K562 (cell line): ENCODE results near the gene AMOT. TPM values are rescaled to one million over a fixed set of nuclear protein-coding genes. Genes with fewer than 3 reads are reported as not detected.

Experiments used
- ATAC-seq: fragments of 200-7000 bp; cut with Tn5 transposase; 3 replicates; pipeline ENCODE4 v1.9.1; 2020; ENCODE audit warnings: moderate library complexity
- BruUV-seq: library from RNA; stranded (reverse); fragments of 400-500 nt; replicated peaks from 2 replicates; lab custom pipeline; 2021; lab: Mats Ljungman, UMichigan
- CTCF ChIA-PET: fragments of 300-600 bp; formaldehyde crosslinking; extraction: SDS; loops from one replicate; lab custom pipeline; 2021; ENCODE audit warnings: low intra/inter-chr PET ratio; lab: Yijun Ruan, JAX
- POLR2A ChIA-PET: fragments of 300-600, 350-650 bp; sonication (Branson Sonifier 250); formaldehyde crosslinking; extraction: SDS; loops from one replicate; lab custom pipeline; 2021; ENCODE audit warnings: antibody characterized with exemption, inconsistent platforms; lab: Yijun Ruan, JAX
- DNase-seq, 4 experiments: peaks; one replicate each; pipeline versions ENCODE4 v3.0.0 to v3.0.0-alpha.2; 2011 to 2018; ENCODE audit warnings: low spot score in 3 of 4, mixed read lengths in 3 of 4; ENCODE audit errors: extremely low read depth in 1 of 4
- FAIRE-seq: peaks from 2 replicates; lab custom pipeline; 2011; peaks lifted over from hg19 to GRCh38; lab: Jason Lieb, UNC
- H2AFZ ChIP-seq: 2 replicates; pipeline ENCODE4 v1.6.0; 2011; ENCODE audit warnings: low read depth, low read length, control low read depth, inconsistent platforms
- H3K27ac ChIP-seq: fragments of 200-600 bp; 3 replicates; pipeline ENCODE4 v1.8.0; 2011; ENCODE audit warnings: low read depth, mild to moderate bottlenecking, control low read depth, inconsistent platforms, low read length, moderate library complexity, mixed read lengths; ENCODE audit errors: extremely low read depth
- H3K27me3 ChIP-seq, 2 experiments: fragments of 300-600 bp in 1 of 2; 2 replicates in 1 of 2; 3 replicates in 1 of 2; pipeline versions ENCODE4 v1.6.0 to v1.8.0; 2011; ENCODE audit warnings: inconsistent platforms in 2 of 2, low read length in 2 of 2, mild to moderate bottlenecking in 1 of 2, mixed read lengths in 1 of 2, moderate library complexity in 1 of 2; ENCODE audit not compliant: control insufficient read depth in 2 of 2, insufficient read depth in 2 of 2
- H3K36me3 ChIP-seq: fragments of 300-600 bp; 3 replicates; pipeline ENCODE4 v1.8.0; 2011; ENCODE audit warnings: mild to moderate bottlenecking, low read length, inconsistent platforms; ENCODE audit not compliant: control insufficient read depth, insufficient read depth
- H3K4me1 ChIP-seq, 2 experiments: fragments of 200-600 bp in 1 of 2; replicated peaks in 1 of 2; 2 replicates in 1 of 2; 3 replicates in 1 of 2; pipeline versions ENCODE4 v1.5.1 to v1.8.0; 2011; ENCODE audit warnings: inconsistent platforms in 2 of 2, low read length in 2 of 2, mild to moderate bottlenecking in 1 of 2, mixed read lengths in 1 of 2, moderate library complexity in 1 of 2; ENCODE audit not compliant: control insufficient read depth in 2 of 2, insufficient read depth in 2 of 2
- H3K4me2 ChIP-seq: 2 replicates; pipeline ENCODE4 v1.6.1; 2011; ENCODE audit warnings: low read length, control low read depth, inconsistent platforms, mixed read lengths; ENCODE audit not compliant: insufficient read depth
- H3K4me3 ChIP-seq: fragments of 200-600 bp; sonication (generic), shearing (Covaris generic); 2 replicates; pipeline ENCODE4 v1.5.1; 2016; ENCODE audit warnings: control low read depth, inconsistent platforms
- H3K79me2 ChIP-seq: fragments of 200-600 bp; 3 replicates; pipeline ENCODE4 v1.8.0; 2011; ENCODE audit warnings: low read length, inconsistent platforms; ENCODE audit not compliant: control insufficient read depth, insufficient read depth
- H3K9ac ChIP-seq, 2 experiments: 2 replicates each; pipeline versions ENCODE4 v1.6.0 to v1.6.1; 2011; ENCODE audit warnings: low read depth in 2 of 2, low read length in 2 of 2, control low read depth in 1 of 2, inconsistent platforms in 1 of 2, mild to moderate bottlenecking in 1 of 2, mixed read lengths in 1 of 2; ENCODE audit not compliant: insufficient read depth in 1 of 2
- H3K9me1 ChIP-seq: one replicate; pipeline ENCODE4 v1.6.0; 2011; ENCODE audit warnings: inconsistent platforms, mild to moderate bottlenecking, low read length, moderate library complexity; ENCODE audit not compliant: control insufficient read depth, insufficient read depth
- H3K9me3 ChIP-seq: replicated peaks from 2 replicates; pipeline ENCODE4 v1.5.1; 2011; ENCODE audit warnings: low read depth, low read length, inconsistent platforms; ENCODE audit not compliant: control insufficient read depth, insufficient read depth
- H4K20me1 ChIP-seq: replicated peaks from 2 replicates; pipeline ENCODE4 v1.6.1; 2011; ENCODE audit warnings: low read length, inconsistent platforms, mixed read lengths; ENCODE audit not compliant: control insufficient read depth, insufficient read depth
- MAX ChIP-seq: sonication (generic); formaldehyde crosslinking; IDR thresholded peaks from 2 replicates; pipeline ENCODE4 v1.9.0; 2022; ENCODE audit warnings: mild to moderate bottlenecking, missing genetic modification reagents
- RREB1 ChIP-seq: fragments of 250-450 bp; sonication (Bioruptor Pico); IDR thresholded peaks from 2 replicates; pipeline ENCODE4 v1.4.0; 2020
- SRSF1 ChIP-seq: fragments of 200-400 bp; formaldehyde crosslinking; IDR thresholded peaks from 2 replicates; pipeline ENCODE4 v1.6.1; 2017; ENCODE audit warnings: mild to moderate bottlenecking, low read depth, low read length, moderate library complexity
- ZNF212 ChIP-seq: fragments of 450-650 bp; formaldehyde crosslinking; IDR thresholded peaks from 2 replicates; pipeline ENCODE4 v1.4.0; 2020; ENCODE audit warnings: mild to moderate bottlenecking
- ZNF707 ChIP-seq: fragments of 250-450 bp; sonication (Bioruptor Pico); conservative IDR thresholded peaks from 2 replicates; pipeline ENCODE4 v1.8.0; 2022; ENCODE audit warnings: inconsistent platforms, mild to moderate bottlenecking, moderate library complexity
- ZNF766 ChIP-seq: fragments of 200-800 bp; sonication (Bioruptor generic); conservative IDR thresholded peaks from 2 replicates; pipeline ENCODE4 v1.6.1; 2016; ENCODE audit warnings: missing genetic modification characterization, missing compliant biosample characterization
- WGBS: fragments of 100-300 bp; shearing (Covaris generic); methylation state at CpG from one replicate; pipeline ENCODE4 v1.1.6; 2016; ENCODE audit warnings: low coverage, mixed read lengths; ENCODE audit not compliant: insufficient coverage; ENCODE audit errors: missing lambda C conversion rate; 5-methylcytosine and 5-hydroxymethylcytosine counted together
- in situ Hi-C: fragments of 300-500 bp; cut with MboI; formaldehyde crosslinking; loops from 4 replicates; pipeline ENCODE4 v1.15.0; 2018; ENCODE audit warnings: inconsistent platforms, mixed read lengths
- intact Hi-C: fragments of 100-400 bp; cut with micrococcal nuclease; formaldehyde crosslinking; loops from 2 replicates; pipeline ENCODE4 v1.14.2; 2022
- polyA plus RNA-seq, 8 experiments: library from polyadenylated mRNA; depleted of rRNA in 4 of 8; stranded (reverse) in 5 of 8; unstranded in 3 of 8; fragments of >200 nt; fragmentation: Nextera tagmentation in 2 of 8; fragmentation: Illumina TruSeq in 1 of 8; extraction: Ambion mirVana in 2 of 8; extraction: Trizol in 1 of 8; gene quantifications; 2 replicates each; pipeline versions ENCODE4 v1.2.1 to v1.2.3, GENCODE V29; 2011 to 2014; ENCODE audit warnings: inconsistent platforms in 1 of 8, missing spikeins in 1 of 8
- total RNA-seq, 7 experiments: library from RNA; depleted of rRNA in 6 of 7; stranded (reverse); fragments of >200 nt in 6 of 7; fragmentation: Illumina TruSeq in 2 of 7; extraction: Trizol in 2 of 7; gene quantifications; 2 replicates each; pipeline versions ENCODE4 v1.2.1 to v1.2.3, GENCODE V29; 2011 to 2021; ENCODE audit warnings: low replicate concordance in 1 of 7
- TF ChIP-seq, protein P1 (sequence below): sonication (generic); formaldehyde crosslinking; IDR thresholded peaks from 2 replicates; pipeline ENCODE4 v1.8.0; 2022; ENCODE audit warnings: mild to moderate bottlenecking, missing genetic modification reagents, borderline replicate concordance
- TF ChIP-seq, protein P2 (sequence below): sonication (generic); formaldehyde crosslinking; IDR thresholded peaks from 2 replicates; pipeline ENCODE4 v1.8.1; 2023; ENCODE audit warnings: mild to moderate bottlenecking, missing genetic modification reagents
- TF ChIP-seq, protein P3 (sequence below): sonication (generic); formaldehyde crosslinking; IDR thresholded peaks from 2 replicates; pipeline ENCODE4 v1.8.1; 2023; ENCODE audit warnings: mild to moderate bottlenecking, missing genetic modification reagents

AMOT gene
- total and polyA plus RNA-seq, 9 of the 15 experiments (the other 6 are each of a cell fraction or from before 2014, with no cell fraction given), result 0.04 TPM; not detected in 8

- ChIA-PET POLR2A (no interaction called here), CTCF (no interaction called here)
- no peaks in the 10 kb centered on the region for H3K79me2 ChIP-seq
- no peaks in the 10 kb centered on the region for H4K20me1 ChIP-seq
- ATAC-seq (no peak), FAIRE-seq (no peak), DNase-seq (no peak)
- no peak overlapping the region for H2AFZ ChIP-seq
- in situ Hi-C loops (no loop called here), intact Hi-C loops (no loop called here)
- no peaks in the 10 kb centered on the region for H3K9me1 ChIP-seq
- no peak overlapping the region for H3K9ac ChIP-seq
- no peak overlapping the region for H3K4me3 ChIP-seq
- 0% methylated on average over 3 of the region's 3 CpGs for WGBS
- H3K27me3 ChIP-seq, result no peaks in the 10 kb centered on the region
- no peaks in the 10 kb centered on the region for H3K9me3 ChIP-seq
- H3K4me1 ChIP-seq, result no peaks in the 10 kb centered on the region
- no TSS peak for BruUV-seq
- no peaks in the 10 kb centered on the region for H3K36me3 ChIP-seq
- H3K27ac ChIP-seq, result no peak overlapping the region
- no peak overlapping the region for H3K4me2 ChIP-seq
- no peak for TF ChIP-seq ZNF766
- TF ChIP-seq RREB1 (CRISPR knock-in tag), result no peak
- no peak for TF ChIP-seq ZNF212 (CRISPR knock-in tag)
- TF ChIP-seq, protein P1, sequence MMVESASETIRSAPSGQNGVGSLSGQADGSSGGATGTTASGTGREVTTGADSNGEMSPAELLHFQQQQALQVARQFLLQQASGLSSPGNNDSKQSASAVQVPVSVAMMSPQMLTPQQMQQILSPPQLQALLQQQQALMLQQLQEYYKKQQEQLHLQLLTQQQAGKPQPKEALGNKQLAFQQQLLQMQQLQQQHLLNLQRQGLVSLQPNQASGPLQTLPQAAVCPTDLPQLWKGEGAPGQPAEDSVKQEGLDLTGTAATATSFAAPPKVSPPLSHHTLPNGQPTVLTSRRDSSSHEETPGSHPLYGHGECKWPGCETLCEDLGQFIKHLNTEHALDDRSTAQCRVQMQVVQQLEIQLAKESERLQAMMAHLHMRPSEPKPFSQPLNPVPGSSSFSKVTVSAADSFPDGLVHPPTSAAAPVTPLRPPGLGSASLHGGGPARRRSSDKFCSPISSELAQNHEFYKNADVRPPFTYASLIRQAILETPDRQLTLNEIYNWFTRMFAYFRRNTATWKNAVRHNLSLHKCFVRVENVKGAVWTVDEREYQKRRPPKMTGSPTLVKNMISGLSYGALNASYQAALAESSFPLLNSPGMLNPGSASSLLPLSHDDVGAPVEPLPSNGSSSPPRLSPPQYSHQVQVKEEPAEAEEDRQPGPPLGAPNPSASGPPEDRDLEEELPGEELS (CRISPR knock-in tag), result no peak
- no peak for TF ChIP-seq ZNF707 (CRISPR knock-in tag)
- no peak for TF ChIP-seq SRSF1
- no peak for TF ChIP-seq MAX (CRISPR knock-in tag)
- TF ChIP-seq, protein P2, sequence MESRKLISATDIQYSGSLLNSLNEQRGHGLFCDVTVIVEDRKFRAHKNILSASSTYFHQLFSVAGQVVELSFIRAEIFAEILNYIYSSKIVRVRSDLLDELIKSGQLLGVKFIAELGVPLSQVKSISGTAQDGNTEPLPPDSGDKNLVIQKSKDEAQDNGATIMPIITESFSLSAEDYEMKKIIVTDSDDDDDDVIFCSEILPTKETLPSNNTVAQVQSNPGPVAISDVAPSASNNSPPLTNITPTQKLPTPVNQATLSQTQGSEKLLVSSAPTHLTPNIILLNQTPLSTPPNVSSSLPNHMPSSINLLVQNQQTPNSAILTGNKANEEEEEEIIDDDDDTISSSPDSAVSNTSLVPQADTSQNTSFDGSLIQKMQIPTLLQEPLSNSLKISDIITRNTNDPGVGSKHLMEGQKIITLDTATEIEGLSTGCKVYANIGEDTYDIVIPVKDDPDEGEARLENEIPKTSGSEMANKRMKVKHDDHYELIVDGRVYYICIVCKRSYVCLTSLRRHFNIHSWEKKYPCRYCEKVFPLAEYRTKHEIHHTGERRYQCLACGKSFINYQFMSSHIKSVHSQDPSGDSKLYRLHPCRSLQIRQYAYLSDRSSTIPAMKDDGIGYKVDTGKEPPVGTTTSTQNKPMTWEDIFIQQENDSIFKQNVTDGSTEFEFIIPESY (CRISPR knock-in tag), result no peak
- TF ChIP-seq, protein P3, sequence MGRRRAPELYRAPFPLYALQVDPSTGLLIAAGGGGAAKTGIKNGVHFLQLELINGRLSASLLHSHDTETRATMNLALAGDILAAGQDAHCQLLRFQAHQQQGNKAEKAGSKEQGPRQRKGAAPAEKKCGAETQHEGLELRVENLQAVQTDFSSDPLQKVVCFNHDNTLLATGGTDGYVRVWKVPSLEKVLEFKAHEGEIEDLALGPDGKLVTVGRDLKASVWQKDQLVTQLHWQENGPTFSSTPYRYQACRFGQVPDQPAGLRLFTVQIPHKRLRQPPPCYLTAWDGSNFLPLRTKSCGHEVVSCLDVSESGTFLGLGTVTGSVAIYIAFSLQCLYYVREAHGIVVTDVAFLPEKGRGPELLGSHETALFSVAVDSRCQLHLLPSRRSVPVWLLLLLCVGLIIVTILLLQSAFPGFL (CRISPR knock-in tag), result no peak
Observed at GRCh38 chrX:112877771-112878173, 37.1 kb upstream of the AMOT start.
